H1 (cell line): ENCODE measurements around the gene NME7. TPM values are rescaled to one million over a fixed set of nuclear protein-coding genes. Genes with fewer than 3 reads are reported as not detected.

Source experiments
- CTCF ChIA-PET: fragments of 300-600 bp; sonication (Branson Sonifier 250); formaldehyde crosslinking; loops from one replicate; lab custom pipeline; 2021; ENCODE audit not compliant: partially characterized antibody; lab: Charles Lee
- POLR2A ChIA-PET: fragments of 300-600 bp; sonication (Branson Sonifier 250); formaldehyde crosslinking; loops from one replicate; lab custom pipeline; 2021; ENCODE audit warnings: inconsistent platforms; ENCODE audit not compliant: partially characterized antibody; lab: Charles Lee
- DNase-seq, 2 experiments: peaks; one replicate each; pipeline versions ENCODE4 v3.0.0 to v3.0.0-alpha.2; 2010 to 2022; ENCODE audit warnings: low spot score in 2 of 2, low read depth in 1 of 2, mixed read lengths in 1 of 2
- FAIRE-seq: peaks from 2 replicates; lab custom pipeline; 2011; peaks lifted over from hg19 to GRCh38; lab: Jason Lieb, UNC
- H2AFZ ChIP-seq: 2 replicates; pipeline ENCODE4 v1.8.1; 2012; ENCODE audit warnings: low read length, inconsistent platforms
- H2AK5ac ChIP-seq: 2 replicates; pipeline ENCODE4 v1.6.1; 2013; ENCODE audit warnings: low read depth, low read length
- H2BK120ac ChIP-seq: replicated peaks from 2 replicates; pipeline ENCODE3; 2013; ENCODE audit warnings: low read depth, low read length, inconsistent platforms
- H2BK12ac ChIP-seq: 2 replicates; pipeline ENCODE4 v1.6.1; 2013; ENCODE audit warnings: low read depth, low read length
- H2BK15ac ChIP-seq: 2 replicates; pipeline ENCODE4 v1.6.1; 2013; ENCODE audit warnings: low read length
- H2BK20ac ChIP-seq: 2 replicates; pipeline ENCODE4 v1.6.1; 2013; ENCODE audit warnings: low read length
- H2BK5ac ChIP-seq: 2 replicates; pipeline ENCODE4 v1.6.1; 2013; ENCODE audit warnings: low read depth, low read length
- H3K14ac ChIP-seq: 2 replicates; pipeline ENCODE4 v1.6.1; 2013; ENCODE audit warnings: inconsistent platforms; ENCODE audit not compliant: insufficient read length
- H3K18ac ChIP-seq: 2 replicates; pipeline ENCODE4 v1.6.1; 2013; ENCODE audit warnings: low read length; ENCODE audit errors: extremely low read depth
- H3K23ac ChIP-seq: 2 replicates; pipeline ENCODE4 v1.6.1; 2013; ENCODE audit warnings: inconsistent platforms; ENCODE audit not compliant: insufficient read length
- H3K23me2 ChIP-seq: 2 replicates; pipeline ENCODE4 v1.6.1; 2013; ENCODE audit warnings: low read depth, low read length
- H3K27ac ChIP-seq: 2 replicates; pipeline ENCODE4 v1.6.1; 2011; ENCODE audit warnings: low read depth, low read length, inconsistent platforms
- H3K27me3 ChIP-seq, 4 experiments: replicated peaks in 1 of 4; 1 replicate in 1 of 4; 2 replicates in 3 of 4; pipeline versions ENCODE4 v1.6.1 to v1.8.1; 2011 to 2013; ENCODE audit warnings: low read length in 3 of 4, mild to moderate bottlenecking in 3 of 4, inconsistent platforms in 2 of 4, mixed read lengths in 2 of 4, moderate library complexity in 1 of 4; ENCODE audit not compliant: control insufficient read depth in 3 of 4, insufficient read depth in 3 of 4; ENCODE audit errors: extremely low read depth in 1 of 4
- H3K36me3 ChIP-seq, 4 experiments: 2 replicates each; pipeline versions ENCODE4 v1.6.1 to v1.8.1; 2011 to 2013; ENCODE audit warnings: mild to moderate bottlenecking in 4 of 4, low read length in 3 of 4, moderate library complexity in 2 of 4, control low read depth in 1 of 4, inconsistent platforms in 1 of 4; ENCODE audit not compliant: insufficient read depth in 4 of 4, control insufficient read depth in 2 of 4
- H3K4ac ChIP-seq: replicated peaks from 2 replicates; pipeline ENCODE3; 2013; ENCODE audit warnings: low read length, low read depth, mixed read lengths, inconsistent platforms; ENCODE audit not compliant: insufficient read length
- H3K4me1 ChIP-seq, 4 experiments: replicated peaks in 1 of 4; 1 replicate in 1 of 4; 2 replicates in 3 of 4; pipeline versions ENCODE4 v1.6.1 to v1.8.1; 2011 to 2013; ENCODE audit warnings: low read length in 3 of 4, inconsistent platforms in 2 of 4, mixed read lengths in 1 of 4; ENCODE audit not compliant: insufficient read depth in 4 of 4, control insufficient read depth in 3 of 4
- H3K4me2 ChIP-seq, 2 experiments: 2 replicates each; pipeline versions ENCODE4 v1.6.1 to v1.8.1; 2011 to 2013; ENCODE audit warnings: low read depth in 2 of 2, low read length in 2 of 2, control low read depth in 1 of 2, inconsistent platforms in 1 of 2, mild to moderate bottlenecking in 1 of 2; ENCODE audit not compliant: insufficient read depth in 1 of 2
- H3K4me3 ChIP-seq, 4 experiments: fragments of 200-600, 300-600 bp in 1 of 4; sonication (generic), shearing (Covaris generic), sonication (Bioruptor Twin) in 1 of 4; 2 replicates each; pipeline versions ENCODE4 v1.5.1 to v1.8.1; 2011 to 2016; ENCODE audit warnings: low read length in 4 of 4, low read depth in 3 of 4, control low read depth in 2 of 4, inconsistent platforms in 2 of 4, mild to moderate bottlenecking in 2 of 4, mixed read lengths in 1 of 4, moderate library complexity in 1 of 4; ENCODE audit not compliant: insufficient read depth in 2 of 4; ENCODE audit errors: extremely low read depth in 1 of 4
- H3K56ac ChIP-seq: replicated peaks from 2 replicates; pipeline ENCODE3; 2013; ENCODE audit warnings: low read depth, mild to moderate bottlenecking, mixed read lengths, low read length, inconsistent platforms; ENCODE audit not compliant: insufficient read length
- H3K79me1 ChIP-seq: 2 replicates; pipeline ENCODE4 v1.6.1; 2013; ENCODE audit warnings: low read depth, low read length, control low read depth
- H3K79me2 ChIP-seq, 2 experiments: 2 replicates each; pipeline versions ENCODE4 v1.6.1 to v1.8.1; 2012 to 2013; ENCODE audit warnings: low read length in 2 of 2, mild to moderate bottlenecking in 2 of 2, inconsistent platforms in 1 of 2; ENCODE audit not compliant: insufficient read depth in 2 of 2, control insufficient read depth in 1 of 2
- H3K9ac ChIP-seq, 4 experiments: replicated peaks in 1 of 4; 1 replicate in 1 of 4; 2 replicates in 3 of 4; pipeline versions ENCODE4 v1.6.1 to v1.8.1; 2011 to 2013; ENCODE audit warnings: low read depth in 3 of 4, low read length in 3 of 4, control low read depth in 2 of 4, mild to moderate bottlenecking in 2 of 4, moderate library complexity in 2 of 4, inconsistent platforms in 1 of 4; ENCODE audit errors: extremely low read depth in 1 of 4
- H3K9me3 ChIP-seq, 2 experiments: 2 replicates each; pipeline versions ENCODE4 v1.6.1 to v1.8.1; 2012 to 2013; ENCODE audit warnings: mild to moderate bottlenecking in 2 of 2, moderate library complexity in 2 of 2, control low read depth in 1 of 2, inconsistent platforms in 1 of 2, low read depth in 1 of 2, low read length in 1 of 2, mixed read lengths in 1 of 2; ENCODE audit not compliant: insufficient read depth in 2 of 2
- H4K20me1 ChIP-seq, 2 experiments: replicated peaks in 1 of 2; 2 replicates each; pipeline versions ENCODE3 to v1.8.1; 2011 to 2013; ENCODE audit warnings: inconsistent platforms in 2 of 2, low read length in 2 of 2, mild to moderate bottlenecking in 1 of 2; ENCODE audit not compliant: insufficient read depth in 2 of 2, control insufficient read depth in 1 of 2
- H4K5ac ChIP-seq: 2 replicates; pipeline ENCODE4 v1.6.1; 2013; ENCODE audit warnings: low read length, low read depth, mixed read lengths, inconsistent platforms; ENCODE audit not compliant: insufficient read length
- H4K8ac ChIP-seq: 2 replicates; pipeline ENCODE4 v1.8.0; 2013; ENCODE audit warnings: mild to moderate bottlenecking, moderate library complexity, low read length, inconsistent platforms; ENCODE audit not compliant: insufficient read depth; ENCODE audit errors: extremely low read depth
- H4K91ac ChIP-seq: replicated peaks from 2 replicates; pipeline ENCODE3; 2013; ENCODE audit warnings: low read length, mixed read lengths, inconsistent platforms; ENCODE audit not compliant: insufficient read length
- CEBPB ChIP-seq: IDR thresholded peaks from 2 replicates; pipeline ENCODE4 v1.6.1; 2012; ENCODE audit warnings: low read depth, low read length
- FOSL1 ChIP-seq: IDR thresholded peaks from 2 replicates; pipeline ENCODE4 v1.6.1; 2011; ENCODE audit warnings: mild to moderate bottlenecking, low read depth, low read length, moderate library complexity; ENCODE audit not compliant: insufficient read depth
- HDAC6 ChIP-seq: IDR thresholded peaks from one replicate; pipeline ENCODE4 v1.7.1; 2012; ENCODE audit warnings: low read depth, mild to moderate bottlenecking, inconsistent platforms, low read length, moderate library complexity
- WGBS, 2 experiments: shearing (Covaris generic) in 1 of 2; methylation state at CpG; one replicate each; pipeline versions ENCODE4 v1.1.6 to v1.1.7; 2013 to 2015; ENCODE audit warnings: low lambda C conversion rate in 2 of 2, mixed read lengths in 2 of 2, inconsistent platforms in 1 of 2, low coverage in 1 of 2, missing lambda C conversion rate in 1 of 2; ENCODE audit not compliant: insufficient replicate concordance in 2 of 2, insufficient coverage in 1 of 2, insufficient read length in 1 of 2; ENCODE audit errors: extremely low coverage in 1 of 2, missing lambda C conversion rate in 1 of 2; 5-methylcytosine and 5-hydroxymethylcytosine counted together
- polyA plus RNA-seq, 7 experiments: library from polyadenylated mRNA; depleted of rRNA in 3 of 7; stranded (reverse) in 5 of 7; unstranded in 2 of 7; fragments of >200 nt in 5 of 7; fragments of 200-250 nt in 2 of 7; gene quantifications; 1 replicate in 5 of 7; 2 replicates in 1 of 7; 4 replicates in 1 of 7; pipeline versions ENCODE4 v1.2.1 to v1.2.3, GENCODE V29; 2011 to 2013; ENCODE audit warnings: missing spikeins in 2 of 7, mixed read lengths in 2 of 7
- total RNA-seq: library from RNA; stranded (reverse); fragmentation: NEBNext Ultra II Directional; extraction: Animal tissue kit (Norgen Biotek cat#: 25700); gene quantifications from 2 replicates; pipeline ENCODE4 v1.2.1, GENCODE V29; 2021

Gene NME7
- total and polyA plus RNA-seq, 2 of the 8 experiments (the other 6 are each of a cell fraction or from before 2014, with no cell fraction given): 11.6 to 28.5 TPM

GRCh38 chr1:169360415-169360814 is 7.2 kb downstream of the NME7 start:
- Histone ChIP-seq H3K27me3 (no peaks in the 10 kb centered on the region), H2BK12ac (no peak overlapping the region), H3K27ac (no peak overlapping the region), H3K14ac (no peak overlapping the region), H4K20me1 (no peaks in the 10 kb centered on the region), H2AFZ (no peak overlapping the region), H3K23me2 (no peaks in the 10 kb centered on the region), H4K91ac (no peak overlapping the region), H3K9me3 (peaks cover 0 to 3% of the 10 kb centered on the region in 2 experiments; a peak in 1 of 4 replicates), H2BK20ac (no peak overlapping the region), H3K79me1 (no peaks in the 10 kb centered on the region), H4K5ac (no peak overlapping the region), H2BK15ac (no peak overlapping the region), H3K4me1 (no peaks in the 10 kb centered on the region), H4K8ac (no peak overlapping the region), H3K23ac (no peak overlapping the region), H3K36me3 (no peaks in the 10 kb centered on the region), H2AK5ac (no peak overlapping the region), H3K79me2 (no peaks in the 10 kb centered on the region; a peak in 2 of 4 replicates), H3K56ac (no peak overlapping the region), H3K4me2 (no peak overlapping the region), H3K9ac (no peak overlapping the region), H2BK120ac (no peak overlapping the region), H2BK5ac (no peak overlapping the region), H3K4me3 (no peak overlapping the region), H3K4ac (no peak overlapping the region), H3K18ac (no peak overlapping the region)
- CTCF ChIA-PET: interaction anchor here (1.3 to 3.1 kb wide), 2 partner anchors 12 to 757 kb away, joined by 7 to 16 read pairs; no protein-coding TSS in a partner anchor
- POLR2A ChIA-PET: interaction anchor here (0.6 kb wide), 1 partner anchor 19 kb away, joined by 3 read pairs; no protein-coding TSS in a partner anchor
- 90% methylated on average over 1 of the region's 1 CpG; no CpG with 5 or more reads in 1 of the 2 experiments for WGBS, 2 experiments
- FAIRE-seq: no peak
- no peak for TF ChIP-seq CEBPB
- TF ChIP-seq FOSL1: no peak
- TF ChIP-seq HDAC6: no peak
- DNase-seq: no peak
